CD4-positive, alpha-beta T cell treated with Interleukin-21 for 1 hour (primary cell): Measurements from ENCODE around the gene EYA4.

ENCODE experiments used
- DNase-seq: peaks from one replicate; pipeline ENCODE4 v3.0.0-alpha.2; 2020

Gene EYA4

DNA sequence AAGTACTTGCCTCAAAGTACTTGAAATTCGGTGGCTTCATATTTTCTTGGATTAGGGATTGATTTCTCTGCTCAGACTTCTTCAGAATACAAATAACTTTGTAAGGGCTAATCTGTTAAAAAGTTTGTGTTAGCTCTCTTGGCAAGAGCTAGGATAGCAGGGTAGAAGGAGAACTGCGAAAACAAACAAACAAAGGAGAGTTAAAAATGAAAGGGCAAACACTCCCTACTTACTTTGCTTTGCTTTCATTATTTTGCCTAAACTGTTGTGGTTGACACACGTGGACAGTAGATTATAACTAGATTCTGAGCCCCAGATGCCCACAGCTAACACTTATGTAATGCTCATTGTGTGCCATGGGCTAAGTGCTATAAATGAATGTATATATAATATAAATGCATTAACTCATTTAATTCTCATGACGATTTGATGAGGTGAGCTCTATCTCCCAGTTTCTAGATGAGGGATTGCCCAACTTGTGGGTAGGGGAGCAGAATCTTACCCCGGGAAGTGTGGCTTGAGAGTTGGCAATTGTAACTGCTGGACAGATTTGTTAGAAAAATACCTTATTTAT lies 48.7 kb downstream of the EYA4 start:
- no peak for DNase-seq

DNA sequence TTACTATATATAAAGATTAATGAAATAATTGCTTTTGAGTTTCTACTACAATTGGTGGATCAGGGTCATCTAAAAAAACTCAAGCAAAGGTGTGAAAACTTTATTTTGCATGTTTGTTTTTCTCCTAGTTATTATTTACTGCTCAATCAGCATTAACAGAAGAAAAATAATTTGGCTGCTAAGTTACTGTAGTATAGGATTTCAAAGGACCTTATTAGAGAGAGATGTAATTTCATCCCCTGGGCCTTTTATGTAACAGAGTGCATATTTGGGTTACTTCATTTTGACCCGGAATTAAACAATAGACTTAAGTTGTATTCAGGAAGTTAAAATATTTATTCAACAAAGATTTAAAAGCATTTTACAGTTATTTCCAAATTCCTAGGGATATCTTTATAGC lies 49.8 kb downstream of the EYA4 start:
- DNase-seq: no peak

DNA sequence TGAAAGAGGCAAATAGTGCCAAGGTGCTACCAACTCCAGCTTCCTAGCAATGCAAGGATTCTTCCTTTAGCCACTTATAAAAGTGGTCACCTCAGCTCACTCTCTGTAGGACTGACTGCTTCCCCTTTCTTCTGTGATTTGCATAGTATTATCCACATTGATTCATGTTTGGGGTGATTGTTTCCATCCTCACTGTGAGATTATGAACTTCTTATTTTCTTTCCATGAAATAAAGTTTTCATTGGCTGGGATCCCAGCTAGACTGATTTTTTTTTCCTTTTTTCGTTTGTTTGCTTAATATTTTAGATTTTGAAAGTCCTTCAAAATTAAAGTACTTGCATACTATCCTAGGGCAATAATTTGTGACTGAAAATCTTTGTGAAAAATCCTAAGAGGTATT lies 50.5 kb downstream of the EYA4 start:
- DNase-seq: no peak

GRCh38 chr6:133297657-133298056 lies 56.5 kb downstream of the EYA4 start:
- DNase-seq: no peak

- DNase-seq: no peak
These were observed 57.2 kb downstream of the EYA4 start for GRCh38 chr6:133298335-133298734.

GRCh38 chr6:133298801-133299200 lies 57.6 kb downstream of the EYA4 start:
- DNase-seq: no peak

DNA sequence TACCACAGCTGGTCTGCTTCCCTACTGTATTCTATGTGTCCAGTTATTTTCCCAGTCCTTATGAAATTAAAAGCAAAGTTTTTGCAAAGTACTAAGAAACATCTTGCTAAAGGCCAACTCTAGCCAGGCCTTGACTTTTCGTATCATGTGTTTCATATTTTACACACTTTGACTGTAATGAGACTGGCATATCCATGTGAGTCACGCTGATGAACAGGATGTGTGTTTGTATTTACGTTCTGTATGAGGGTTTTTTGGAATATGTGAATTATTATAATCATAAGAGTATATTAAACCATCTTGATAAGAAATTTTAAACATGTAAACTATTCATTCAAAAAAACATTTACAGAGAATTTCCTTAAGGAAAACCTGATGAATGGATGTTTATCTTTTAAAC lies 59.7 kb downstream of the EYA4 start:
- DNase-seq: no peak

GRCh38 chr6:133301835-133302234 lies 60.7 kb downstream of the EYA4 start:
- no peak for DNase-seq

DNA sequence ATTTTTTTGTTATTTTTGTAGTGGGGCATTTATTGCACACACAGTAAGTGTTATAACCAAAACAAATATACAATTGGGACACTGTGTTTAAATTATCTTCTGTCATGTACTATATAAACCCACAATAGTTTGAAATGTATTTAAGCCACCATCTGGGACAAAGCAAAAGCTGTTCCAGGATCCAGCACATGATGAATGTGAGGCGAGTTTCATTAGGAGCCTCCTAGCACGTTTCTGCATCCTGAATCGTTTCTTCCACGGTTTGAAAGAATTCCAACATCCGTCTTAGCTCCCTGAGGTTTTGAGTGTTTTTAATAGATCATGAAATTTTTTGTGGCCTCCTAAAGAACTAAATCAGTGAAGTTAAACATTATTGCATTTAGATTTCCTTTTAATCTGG lies 65.8 kb downstream of the EYA4 start:
- no peak for DNase-seq

DNA sequence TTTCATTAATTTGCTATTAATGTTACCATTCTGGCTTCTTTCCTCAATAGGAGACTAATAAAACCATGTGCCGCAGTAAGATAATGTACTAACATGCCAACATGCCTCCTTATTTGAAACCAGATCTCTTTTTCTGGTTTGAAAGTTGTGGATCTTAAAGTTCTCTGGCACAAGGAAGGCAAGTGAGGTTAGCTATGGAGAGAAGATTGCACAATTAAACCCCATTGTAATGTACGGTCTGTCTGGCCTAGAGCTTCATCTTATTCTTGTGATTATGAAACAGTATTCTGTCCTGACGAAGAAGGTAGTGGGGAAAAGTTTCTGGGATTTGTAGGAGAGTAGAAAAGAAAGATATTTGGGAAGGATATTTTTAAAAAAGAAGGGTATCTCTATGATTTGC lies 68.4 kb downstream of the EYA4 start:
- DNase-seq: no peak

- no peak for DNase-seq
These were observed 70.8 kb downstream of the EYA4 start for GRCh38 chr6:133312006-133312405.

GRCh38 chr6:133313068-133313467 lies 71.9 kb downstream of the EYA4 start:
- no peak for DNase-seq

DNA sequence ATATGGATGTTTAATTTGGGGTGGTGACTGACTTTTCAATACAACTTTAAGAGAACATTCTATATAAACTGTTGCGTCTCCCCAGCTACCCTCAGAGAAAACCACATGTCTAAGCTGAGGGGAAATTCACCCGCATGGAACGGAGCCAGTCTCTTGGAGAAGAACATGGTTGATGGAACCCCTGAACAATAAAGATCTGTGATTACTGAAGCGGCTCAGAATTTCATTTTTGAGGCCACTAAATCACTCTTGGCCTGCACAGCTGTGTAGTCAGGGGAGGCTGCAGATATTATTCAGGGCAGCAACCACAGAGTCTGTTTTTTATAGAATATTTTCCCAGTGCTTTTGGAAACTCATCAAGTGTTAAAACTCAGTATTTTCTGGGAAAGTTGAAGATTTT lies 73.8 kb downstream of the EYA4 start:
- no peak for DNase-seq

DNA sequence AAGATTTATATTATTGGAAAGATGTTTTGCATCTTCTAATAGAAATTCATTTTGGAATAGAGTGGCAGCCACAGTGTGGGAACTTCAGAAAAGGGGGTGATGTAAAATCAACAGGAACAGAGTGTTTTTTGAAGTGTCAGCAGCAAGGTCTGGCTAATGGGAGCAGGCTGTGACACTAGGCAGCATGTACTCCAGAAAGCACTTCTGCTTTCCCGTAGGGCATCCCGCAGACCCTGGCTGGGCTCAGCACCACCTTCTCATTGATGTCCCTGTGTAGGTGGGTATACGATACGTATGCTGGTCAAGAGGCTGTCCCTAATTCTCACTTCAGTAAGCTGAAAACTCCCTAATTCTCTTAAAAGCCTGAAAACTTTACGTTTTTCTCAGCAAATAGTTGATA lies 74.7 kb downstream of the EYA4 start:
- no peak for DNase-seq

- no peak for DNase-seq
These were observed 76.5 kb downstream of the EYA4 start for GRCh38 chr6:133317704-133318103.

GRCh38 chr6:133326584-133326983 lies 85.4 kb downstream of the EYA4 start:
- DNase-seq: no peak

GRCh38 chr6:133333852-133334251 lies 92.7 kb downstream of the EYA4 start:
- DNase-seq: no peak

GRCh38 chr6:133337308-133337707 lies 96.2 kb downstream of the EYA4 start:
- no peak for DNase-seq

GRCh38 chr6:133339543-133340384 lies 98.6 kb downstream of the EYA4 start:
- DNase-seq: no peak

- DNase-seq: no peak
These were observed 99.4 kb downstream of the EYA4 start for GRCh38 chr6:133340557-133340956.

DNA sequence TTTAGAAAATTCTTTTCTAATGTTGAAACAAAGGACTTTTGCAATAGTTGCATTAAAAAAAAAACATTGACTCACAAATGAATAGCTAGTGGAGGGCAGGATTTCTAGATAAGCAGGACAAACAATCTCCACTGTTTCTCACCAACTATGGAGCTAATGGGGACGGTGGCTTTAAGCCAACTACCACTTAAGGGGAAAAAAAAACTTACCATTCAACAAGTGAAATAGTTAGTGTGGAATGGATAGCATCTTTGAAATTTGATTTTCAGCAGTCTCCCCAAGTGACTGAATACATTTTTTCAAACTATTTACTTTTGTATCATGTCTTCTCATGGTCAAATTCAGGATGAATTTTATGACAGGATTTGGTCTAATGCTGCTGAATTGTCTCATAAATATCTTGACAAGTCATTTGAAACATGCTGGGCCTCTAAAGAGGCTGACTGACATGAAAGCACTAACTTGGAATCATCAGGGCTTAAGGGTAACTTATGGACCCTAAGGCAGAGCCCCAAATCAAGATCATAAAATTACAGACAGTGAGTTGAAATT lies 100.5 kb downstream of the EYA4 start:
- DNase-seq: no peak

GRCh38 chr6:133343220-133343619 lies 102.1 kb downstream of the EYA4 start:
- DNase-seq: no peak

GRCh38 chr6:133348846-133349245 lies 107.7 kb downstream of the EYA4 start:
- no peak for DNase-seq

DNA sequence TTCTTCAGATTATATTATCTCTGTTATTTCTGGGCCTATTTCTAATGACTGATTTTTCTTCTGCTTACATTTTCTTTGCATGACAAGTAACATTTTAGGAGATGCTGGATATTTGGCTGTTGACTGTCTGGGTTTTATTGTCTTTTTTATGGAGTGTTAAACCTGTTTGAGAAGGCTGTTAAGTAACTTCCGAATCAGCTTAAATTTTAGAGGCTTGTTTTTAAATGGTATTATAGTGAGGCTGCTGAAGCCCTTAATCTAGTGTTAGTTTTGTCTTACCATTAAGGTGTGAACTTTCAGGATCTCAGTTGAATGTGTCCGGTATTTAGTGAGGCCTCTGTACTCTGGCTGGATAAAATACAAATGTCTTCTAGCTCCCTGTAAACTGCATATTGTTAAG lies 109.8 kb downstream of the EYA4 start:
- DNase-seq: no peak

DNA sequence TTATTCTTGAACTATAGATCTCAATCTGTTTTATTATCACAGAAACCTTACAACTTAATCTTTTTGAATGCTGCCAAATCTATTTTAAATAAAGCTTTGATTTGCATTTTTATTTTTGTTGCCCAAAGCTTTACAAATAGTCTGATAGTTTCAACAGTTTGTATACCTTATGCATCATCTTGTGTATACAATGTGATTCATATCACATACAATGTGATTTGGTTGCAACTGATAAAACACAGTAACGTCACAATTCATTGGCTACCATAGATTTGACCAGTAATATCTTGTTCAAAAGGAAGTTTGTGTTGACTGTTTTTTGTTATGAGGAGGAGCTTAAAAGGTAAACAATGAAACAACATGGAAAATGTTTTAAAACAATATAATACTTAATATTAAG lies 110.9 kb downstream of the EYA4 start:
- DNase-seq: no peak
